ENCODE data around the gene PI4K2B. TPM values are rescaled to one million over a fixed set of nuclear protein-coding genes. Genes with fewer than 3 reads are reported as not detected.
"Not testable (repeated sequence)": the region's sequence is repeated elsewhere in the genome, so short reads cannot be mapped to it uniquely, and the experiment has no call there.

The PI4K2B gene
- total and polyA plus RNA-seq, 8 donors: 22.0 to 31.9 (median 25.9) TPM

DNA sequence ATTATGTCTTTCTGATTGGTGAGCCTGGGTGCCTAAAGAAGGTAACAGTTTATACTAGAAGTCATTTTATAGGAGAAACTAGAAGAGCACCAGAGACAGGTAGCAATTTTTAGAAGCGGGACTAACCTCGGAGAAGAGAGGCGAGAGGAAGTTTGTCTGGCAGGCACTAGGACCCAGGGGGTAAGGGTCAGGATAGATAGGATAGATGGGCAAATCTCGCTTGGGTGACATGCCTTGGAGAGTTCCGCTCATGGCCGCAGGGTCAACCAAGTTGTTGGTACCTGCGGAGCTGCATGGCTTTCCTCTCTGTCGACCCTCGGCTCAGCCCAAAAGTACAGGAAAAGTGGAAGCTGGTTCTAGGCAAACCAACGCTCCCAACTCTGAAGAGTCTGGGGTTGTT, 11.3 kb downstream of the PI4K2B start:
- peaks cover 6 to 29% of the 10 kb centered on the region in 2 donors for H3K4me1 ChIP-seq
- no peaks in the 10 kb centered on the region for H3K27me3 ChIP-seq
- ATAC-seq: no peak
- no peaks in the 10 kb centered on the region for H3K9me3 ChIP-seq
- no peak for DNase-seq
- H3K4me3 ChIP-seq: no peak overlapping the region
- TF ChIP-seq, protein P1, sequence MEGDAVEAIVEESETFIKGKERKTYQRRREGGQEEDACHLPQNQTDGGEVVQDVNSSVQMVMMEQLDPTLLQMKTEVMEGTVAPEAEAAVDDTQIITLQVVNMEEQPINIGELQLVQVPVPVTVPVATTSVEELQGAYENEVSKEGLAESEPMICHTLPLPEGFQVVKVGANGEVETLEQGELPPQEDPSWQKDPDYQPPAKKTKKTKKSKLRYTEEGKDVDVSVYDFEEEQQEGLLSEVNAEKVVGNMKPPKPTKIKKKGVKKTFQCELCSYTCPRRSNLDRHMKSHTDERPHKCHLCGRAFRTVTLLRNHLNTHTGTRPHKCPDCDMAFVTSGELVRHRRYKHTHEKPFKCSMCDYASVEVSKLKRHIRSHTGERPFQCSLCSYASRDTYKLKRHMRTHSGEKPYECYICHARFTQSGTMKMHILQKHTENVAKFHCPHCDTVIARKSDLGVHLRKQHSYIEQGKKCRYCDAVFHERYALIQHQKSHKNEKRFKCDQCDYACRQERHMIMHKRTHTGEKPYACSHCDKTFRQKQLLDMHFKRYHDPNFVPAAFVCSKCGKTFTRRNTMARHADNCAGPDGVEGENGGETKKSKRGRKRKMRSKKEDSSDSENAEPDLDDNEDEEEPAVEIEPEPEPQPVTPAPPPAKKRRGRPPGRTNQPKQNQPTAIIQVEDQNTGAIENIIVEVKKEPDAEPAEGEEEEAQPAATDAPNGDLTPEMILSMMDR (IDR thresholded peaks at IDR 0.05): no peak
- H3K36me3 ChIP-seq: no peaks in the 10 kb centered on the region
- intact Hi-C loops (cut with DNase I): no loop called here
- no peak overlapping the region for H3K27ac ChIP-seq

DNA sequence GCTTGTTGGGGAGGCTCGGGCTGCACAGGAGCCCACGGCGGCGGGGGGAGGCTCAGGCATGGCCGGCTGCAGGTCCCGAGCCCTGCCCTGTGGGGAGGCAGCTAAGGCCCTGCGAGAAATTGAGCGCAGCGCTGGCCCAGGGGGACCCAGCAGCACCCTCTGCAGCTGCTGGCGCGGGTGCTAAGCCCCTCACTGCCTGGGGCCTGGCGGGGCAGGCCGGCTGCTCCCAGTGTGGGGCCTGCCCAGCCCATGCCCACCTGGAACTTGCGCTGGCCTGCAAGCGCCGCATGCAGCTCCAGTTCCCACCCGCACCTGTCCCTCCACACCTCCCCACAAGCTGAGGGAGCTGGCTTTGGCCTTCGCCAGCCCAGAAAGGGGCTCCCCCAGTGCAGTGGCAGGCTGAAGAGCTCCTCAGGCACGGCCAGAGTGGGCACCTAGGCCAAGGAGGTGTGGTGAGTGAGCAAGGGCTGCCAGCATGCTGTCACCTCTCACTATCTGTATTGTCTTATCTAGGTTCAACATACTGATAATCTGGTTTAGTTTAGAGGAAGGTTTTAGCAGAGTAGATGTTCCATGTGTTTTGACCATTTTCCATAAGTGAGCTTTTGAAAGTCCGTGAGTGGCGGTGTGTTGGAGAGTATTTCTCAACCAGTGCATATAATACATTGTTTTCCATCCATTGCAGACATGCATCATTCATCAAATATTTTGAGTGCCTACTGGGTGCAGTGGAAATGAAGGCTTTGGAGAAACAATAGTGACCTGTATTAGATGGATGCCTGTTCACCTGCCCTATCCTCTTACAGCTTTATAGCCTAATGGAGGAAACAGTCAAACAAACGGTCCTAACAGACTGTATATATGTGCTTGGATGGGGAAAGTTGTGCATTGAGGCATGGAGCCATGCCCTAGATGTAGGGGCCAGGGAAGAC, 13.1 kb downstream of the PI4K2B start:
- peak; percentile 78 for ATAC-seq
- no peaks in the 10 kb centered on the region for H3K36me3 ChIP-seq
- DNase-seq: peak in 1 of 4 donors; percentile 66
- intact Hi-C loops (cut with DNase I): no loop called here
- H3K9me3 ChIP-seq: no peaks in the 10 kb centered on the region
- H3K27me3 ChIP-seq: no peaks in the 10 kb centered on the region
- no peak overlapping the region for H3K4me3 ChIP-seq
- peak overlapping the region; percentile 41 to 53 for H3K27ac ChIP-seq
- peaks cover 6 to 13% of the 10 kb centered on the region in 2 donors for H3K4me1 ChIP-seq
- TF ChIP-seq, protein P1 (IDR thresholded peaks at IDR 0.05): no peak

DNA sequence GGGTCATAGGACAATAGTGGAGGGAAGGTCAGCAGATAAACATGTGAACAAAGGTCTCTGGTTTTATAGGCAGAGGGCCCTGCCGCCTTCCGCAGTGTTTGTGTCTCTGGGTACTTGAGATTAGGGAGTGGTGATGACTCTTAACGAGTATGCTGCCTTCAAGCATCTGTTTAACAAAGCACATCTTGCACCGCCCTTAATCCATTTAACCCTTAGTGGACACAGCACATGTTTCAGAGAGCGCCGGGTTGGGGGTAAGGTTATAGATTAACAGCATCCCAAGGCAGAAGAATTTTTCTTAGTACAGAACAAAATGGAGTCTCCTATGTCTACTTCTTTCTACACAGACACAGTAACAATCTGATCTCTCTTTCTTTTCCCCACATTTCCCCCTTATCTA, 15.0 kb downstream of the PI4K2B start:
- H3K36me3 ChIP-seq; H3K27ac ChIP-seq; H3K4me3 ChIP-seq; DNase-seq; intact Hi-C loops (cut with DNase I); ATAC-seq; H3K27me3 ChIP-seq; H3K9me3 ChIP-seq: not testable (repeated sequence)
- H3K4me1 ChIP-seq: peaks cover 6 to 28% of the 10 kb centered on the region in 2 donors

DNA sequence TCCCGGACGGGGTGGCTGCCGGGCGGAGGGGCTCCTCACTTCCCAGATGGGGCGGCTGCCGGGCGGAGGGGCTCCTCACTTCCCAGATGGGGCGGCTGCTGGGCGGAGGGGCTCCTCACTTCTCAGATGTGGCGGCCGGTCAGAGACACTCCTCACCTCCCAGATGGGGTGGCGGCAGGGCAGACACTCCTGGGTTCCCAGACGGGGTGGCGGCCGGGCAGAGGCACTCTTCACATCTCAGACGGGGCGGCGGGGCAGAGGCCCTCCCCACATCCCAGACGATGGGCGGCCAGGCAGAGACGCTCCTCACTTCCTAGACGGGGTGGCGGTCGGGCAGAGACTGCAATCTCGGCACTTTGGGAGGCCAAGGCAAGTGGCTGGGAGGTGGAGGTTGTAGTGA, 15.7 kb downstream of the PI4K2B start:
- ATAC-seq; H3K4me3 ChIP-seq; H3K27me3 ChIP-seq; H3K36me3 ChIP-seq; intact Hi-C loops (cut with DNase I); H3K27ac ChIP-seq; H3K9me3 ChIP-seq: not testable (repeated sequence)
- DNase-seq: peak in 1 of 4 donors; percentile 68
- peaks cover 6 to 28% of the 10 kb centered on the region in 2 donors for H3K4me1 ChIP-seq

DNA sequence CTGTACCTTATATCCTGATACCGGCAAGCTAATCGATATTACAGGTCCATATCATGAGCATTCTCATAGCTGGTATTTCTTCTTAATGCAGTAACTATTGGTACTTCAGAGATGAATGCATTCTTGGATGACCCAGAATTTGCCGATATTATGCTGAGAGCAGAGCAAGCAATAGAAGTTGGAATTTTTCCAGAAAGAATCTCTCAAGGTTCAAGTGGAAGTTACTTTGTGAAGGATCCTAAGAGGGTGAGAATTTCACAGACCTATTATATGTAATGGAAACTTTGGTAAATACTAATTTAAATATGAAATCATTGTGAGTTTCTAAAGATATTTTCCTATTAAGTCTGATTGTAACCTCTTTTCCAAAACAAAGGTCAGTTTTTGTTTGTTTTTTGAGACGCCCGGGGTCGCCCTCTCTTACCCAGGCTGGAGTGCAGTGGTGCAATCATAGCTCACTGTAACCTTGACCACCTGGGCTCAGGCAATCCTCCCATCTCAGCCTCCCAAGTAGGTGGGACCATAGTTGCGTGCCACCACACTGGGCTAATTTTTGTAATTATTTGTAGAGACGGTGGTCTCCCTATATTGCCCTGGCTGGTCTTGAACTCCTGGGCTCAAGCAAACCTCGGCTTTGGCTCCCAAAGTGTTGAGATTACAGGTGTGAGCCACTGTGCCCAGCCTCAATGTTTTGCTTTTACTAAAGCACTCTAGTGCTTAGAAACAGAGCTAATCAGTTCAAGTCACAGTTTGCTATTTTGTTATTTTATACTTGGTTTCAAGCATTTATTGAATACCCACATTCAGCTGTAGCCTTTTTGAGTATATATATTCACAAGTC, 18.6 kb downstream of the PI4K2B start:
- DNase-seq (no peak), ATAC-seq (peak; percentile 63)
- Histone ChIP-seq H3K27ac (peak overlapping the region; percentile 57 to 70), H3K27me3 (no peaks in the 10 kb centered on the region), H3K36me3 (peaks cover 0 to 26% of the 10 kb centered on the region in 2 donors), H3K9me3 (no peaks in the 10 kb centered on the region), H3K4me1 (peaks cover 4 to 22% of the 10 kb centered on the region in 2 donors), H3K4me3 (no peak overlapping the region)
- intact Hi-C loops (cut with DNase I): no loop called here
- TF ChIP-seq, protein P1 (IDR thresholded peaks at IDR 0.05): no peak

DNA sequence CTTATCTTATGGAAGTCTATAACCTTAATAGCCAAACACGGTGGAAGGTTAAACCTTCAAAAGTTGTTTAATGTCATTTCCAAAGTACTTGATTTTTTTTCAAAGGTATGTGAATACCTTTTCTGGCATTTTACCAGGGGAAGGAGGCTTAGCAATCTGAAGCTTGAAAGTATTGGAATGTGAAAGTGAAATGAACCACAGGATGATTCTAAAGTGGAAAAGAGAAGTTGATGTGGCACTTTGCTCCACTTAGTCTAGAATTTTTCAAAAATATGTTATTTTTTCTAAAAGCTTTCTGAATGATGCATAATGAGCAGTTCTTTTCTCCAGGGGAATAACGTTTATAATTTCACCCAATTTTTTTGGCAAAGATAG, 19.2 kb downstream of the PI4K2B start:
- H3K9me3 ChIP-seq: no peaks in the 10 kb centered on the region
- TF ChIP-seq, protein P1 (IDR thresholded peaks at IDR 0.05): no peak
- H3K4me3 ChIP-seq: no peak overlapping the region
- ATAC-seq (peak; percentile 70), DNase-seq (peak in 1 of 4 donors; percentile 41)
- peaks cover 0 to 16% of the 10 kb centered on the region in 2 donors for H3K4me1 ChIP-seq
- H3K27me3 ChIP-seq: no peaks in the 10 kb centered on the region
- H3K36me3 ChIP-seq: peaks cover 0 to 30% of the 10 kb centered on the region in 2 donors
- intact Hi-C loops (cut with DNase I): no loop called here
- H3K27ac ChIP-seq: peak overlapping the region; percentile 57 to 70

DNA sequence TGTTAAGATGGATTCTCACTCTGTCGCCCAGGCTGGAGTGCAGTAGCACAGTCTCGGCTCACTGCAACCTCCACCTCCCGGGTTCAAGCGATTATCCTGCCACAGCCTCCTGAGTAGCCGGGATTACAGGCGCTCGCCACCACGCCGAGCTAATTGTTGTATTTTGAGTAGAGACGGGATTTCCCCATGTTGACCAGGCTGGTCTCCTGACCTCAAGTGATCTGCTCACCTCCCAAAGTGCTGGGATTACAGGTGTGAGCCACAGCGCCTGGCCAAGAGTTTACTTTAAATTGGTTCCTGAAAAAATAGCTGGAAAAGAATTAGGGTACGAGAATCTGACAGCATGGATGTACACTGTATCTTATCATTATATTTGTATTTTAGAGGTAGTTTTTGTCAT, 20.0 kb downstream of the PI4K2B start:
- H3K4me1 ChIP-seq: peaks cover 0 to 15% of the 10 kb centered on the region in 2 donors
- intact Hi-C loops (cut with DNase I); H3K9me3 ChIP-seq; H3K27ac ChIP-seq; H3K27me3 ChIP-seq; H3K4me3 ChIP-seq; DNase-seq: not testable (repeated sequence)
- peak; percentile 45 for ATAC-seq
- H3K36me3 ChIP-seq: peaks cover 0 to 37% of the 10 kb centered on the region in 2 donors

Data from left lung (tissue), 10 donors.